Keratinocyte (primary cell): Measurements from ENCODE around the gene SGSM1. TPM values are rescaled to one million over a fixed set of nuclear protein-coding genes. Genes with fewer than 3 reads are reported as not detected.

ENCODE experiments used
- DNase-seq: peaks from one replicate; pipeline ENCODE4 v3.0.0-alpha.2; 2011; ENCODE audit warnings: low read depth, missing footprints, low spot score
- FAIRE-seq: peaks from 2 replicates; lab custom pipeline; 2011; peaks lifted over from hg19 to GRCh38; lab: Jason Lieb, UNC
- H2AFZ ChIP-seq: 2 replicates; pipeline ENCODE4 v1.6.0; 2012; ENCODE audit warnings: low read length, control low read depth, inconsistent platforms; ENCODE audit not compliant: control insufficient read depth
- H3K27ac ChIP-seq: 2 replicates; pipeline ENCODE4 v1.5.1; 2011; ENCODE audit warnings: low read length; ENCODE audit not compliant: control insufficient read depth, insufficient read depth
- H3K27me3 ChIP-seq: 3 replicates; pipeline ENCODE4 v1.6.0; 2011; ENCODE audit warnings: low read length; ENCODE audit not compliant: control insufficient read depth, insufficient read depth; ENCODE audit errors: extremely low read depth
- H3K36me3 ChIP-seq, 2 experiments: 2 replicates in 1 of 2; 3 replicates in 1 of 2; pipeline ENCODE4 v1.5.1; 2011; ENCODE audit warnings: low read length in 2 of 2, mild to moderate bottlenecking in 1 of 2; ENCODE audit not compliant: control insufficient read depth in 2 of 2, insufficient read depth in 2 of 2; ENCODE audit errors: extremely low read depth in 1 of 2
- H3K4me1 ChIP-seq: 3 replicates; pipeline ENCODE4 v1.5.1; 2011; ENCODE audit warnings: low read length; ENCODE audit not compliant: control insufficient read depth, insufficient read depth; ENCODE audit errors: extremely low read depth
- H3K4me2 ChIP-seq: 3 replicates; pipeline ENCODE4 v1.6.0; 2011; ENCODE audit warnings: low read depth, low read length; ENCODE audit not compliant: control insufficient read depth, insufficient read depth; ENCODE audit errors: extremely low read depth
- H3K4me3 ChIP-seq, 3 experiments: fragments of 200-600 bp in 1 of 3; sonication (generic) in 1 of 3; 2 replicates in 2 of 3; 3 replicates in 1 of 3; pipeline ENCODE4 v1.5.1; 2011 to 2016; ENCODE audit warnings: low read length in 3 of 3, mild to moderate bottlenecking in 3 of 3, control low read depth in 2 of 3, inconsistent platforms in 1 of 3, low read depth in 1 of 3, mixed read lengths in 1 of 3, mixed run types in 1 of 3, moderate library complexity in 1 of 3; ENCODE audit not compliant: control insufficient read depth in 2 of 3, insufficient read depth in 2 of 3; ENCODE audit errors: extremely low read depth in 1 of 3
- H3K79me2 ChIP-seq: 2 replicates; pipeline ENCODE4 v1.6.0; 2012; ENCODE audit warnings: low read length; ENCODE audit not compliant: control insufficient read depth, insufficient read depth
- H3K9ac ChIP-seq: 3 replicates; pipeline ENCODE4 v1.6.0; 2011; ENCODE audit warnings: low read length; ENCODE audit not compliant: control insufficient read depth, insufficient read depth; ENCODE audit errors: extremely low read depth
- H3K9me1 ChIP-seq: 3 replicates; pipeline ENCODE4 v1.6.0; 2011; ENCODE audit warnings: low read length; ENCODE audit not compliant: control insufficient read depth, insufficient read depth; ENCODE audit errors: extremely low read depth
- H3K9me3 ChIP-seq: 2 replicates; pipeline ENCODE4 v1.5.1; 2012; ENCODE audit warnings: low read depth, low read length; ENCODE audit not compliant: control insufficient read depth
- H4K20me1 ChIP-seq: 3 replicates; pipeline ENCODE4 v1.6.0; 2011; ENCODE audit warnings: low read length; ENCODE audit not compliant: control insufficient read depth, insufficient read depth; ENCODE audit errors: extremely low read depth
- CTCF ChIP-seq, 3 experiments: IDR thresholded peaks in 1 of 3; conservative IDR thresholded peaks in 1 of 3; optimal IDR thresholded peaks in 1 of 3; 2 replicates in 2 of 3; 3 replicates in 1 of 3; pipeline versions ENCODE3 to v1.5.1; 2011; ENCODE audit warnings: low read length in 3 of 3, mild to moderate bottlenecking in 3 of 3, moderate library complexity in 2 of 3, control low read depth in 1 of 3, inconsistent platforms in 1 of 3; ENCODE audit not compliant: insufficient read depth in 2 of 3; ENCODE audit errors: extremely low read depth in 1 of 3
- EZH2 ChIP-seq: IDR thresholded peaks from one replicate; pipeline ENCODE4 v1.6.1; 2012; ENCODE audit warnings: inconsistent platforms, mild to moderate bottlenecking, low read length, moderate library complexity
- dilution Hi-C: fragments of 300-500 bp; cut with MboI; formaldehyde crosslinking; loops from one replicate; pipeline ENCODE4 v1.7.0; 2020; ENCODE audit warnings: low sequenced_read_pairs; ENCODE audit not compliant: extremely low pct_ligation_motif_present
- polyA plus RNA-seq, 5 experiments: library from polyadenylated mRNA; depleted of rRNA in 3 of 5; stranded (reverse) in 3 of 5; stranded (forward) in 1 of 5; unstranded in 1 of 5; fragments of >200 nt; gene quantifications; 1 replicate in 1 of 5; 2 replicates in 3 of 5; 3 replicates in 1 of 5; pipeline versions ENCODE4 v1.2.1 to v1.2.3, GENCODE V29; 2011 to 2012; ENCODE audit warnings: missing spikeins in 2 of 5, low read depth in 1 of 5, low replicate concordance in 1 of 5

The SGSM1 gene
- polyA plus RNA-seq, 1 donor (not counting 4 experiments of a cell fraction or from before 2014, with no cell fraction given) = not detected

- H3K4me3 ChIP-seq = no peak overlapping the region
- DNase-seq = no peak
- H2AFZ ChIP-seq = no peak overlapping the region
- dilution Hi-C loops = no loop called here
- peaks cover 55% of the 10 kb centered on the region for H3K79me2 ChIP-seq
- no peak for TF ChIP-seq EZH2
- FAIRE-seq = no peak
- peaks cover 3% of the 10 kb centered on the region for H3K9me1 ChIP-seq
- no peak overlapping the region for H3K9ac ChIP-seq
- H3K4me1 ChIP-seq = peaks cover 28% of the 10 kb centered on the region
- H3K36me3 ChIP-seq = peaks cover 6 to 7% of the 10 kb centered on the region in 2 experiments
- H3K9me3 ChIP-seq = no peaks in the 10 kb centered on the region
- no peaks in the 10 kb centered on the region for H4K20me1 ChIP-seq
- no peaks in the 10 kb centered on the region for H3K27me3 ChIP-seq
- no peak overlapping the region for H3K27ac ChIP-seq
- no peak overlapping the region for H3K4me2 ChIP-seq
Measured at GRCh38 chr22:24962835-24963234, 156.8 kb downstream of the SGSM1 start.

- Histone ChIP-seq H3K27ac (no peak overlapping the region), H3K27me3 (no peaks in the 10 kb centered on the region)
- TF ChIP-seq CTCF (optimal IDR thresholded peaks at IDR 0.05 in 1 of 3, IDR thresholded peaks at IDR 0.05 in 1 of 3, conservative IDR thresholded peaks at IDR 0.05 in 1 of 3; ENCODE audit: extremely low read depth in 1 of 3, insufficient read depth in 2 of 3, low read length in 3 of 3) = no peak
- no peak for TF ChIP-seq EZH2
Measured at GRCh38 chr22:24964441-24964840, 158.4 kb downstream of the SGSM1 start.

More at GRCh38 chr22:24964441-24964840, 158.4 kb downstream of the SGSM1 start:
- Histone ChIP-seq H3K9me1 (peaks cover 6% of the 10 kb centered on the region), H3K9ac (no peak overlapping the region), H3K9me3 (no peaks in the 10 kb centered on the region), H3K36me3 (peaks cover 4 to 7% of the 10 kb centered on the region in 2 experiments), H3K4me1 (peaks cover 32% of the 10 kb centered on the region), H3K79me2 (peaks cover 48% of the 10 kb centered on the region), H3K4me2 (no peak overlapping the region), H3K4me3 (no peak overlapping the region), H4K20me1 (no peaks in the 10 kb centered on the region), H2AFZ (no peak overlapping the region)
- FAIRE-seq (no peak), DNase-seq (no peak)
- dilution Hi-C loops = no loop called here
